Measurements from ENCODE around the gene HOXD3.

Gene HOXD3

DNA sequence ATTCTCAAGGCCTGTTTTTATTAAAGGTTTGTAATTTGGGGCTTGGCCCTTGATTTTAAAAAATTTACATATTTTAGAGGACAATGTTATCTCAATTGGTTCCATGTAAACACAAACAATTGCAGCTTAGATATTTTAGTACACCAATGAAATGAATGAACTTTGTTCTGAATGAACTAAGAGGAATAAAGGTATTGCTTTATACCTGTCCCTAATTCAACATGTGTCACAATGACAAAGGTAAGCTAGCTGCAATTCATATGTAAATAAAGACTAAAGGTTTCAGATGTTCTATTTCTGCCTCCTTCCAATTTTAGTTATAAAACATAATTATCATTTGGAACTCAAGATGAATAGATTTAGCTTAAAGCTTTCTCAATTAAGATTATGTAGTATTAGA is 42.8 kb downstream of the HOXD3 start:
- TF ChIP-seq CTCF (IDR thresholded peaks at IDR 0.05; ENCODE audit: insufficient read depth, low read length, poor library complexity, severe bottlenecking): no peak
- no peak for DNase-seq (ENCODE audit: extremely low read depth, insufficient read length)
- Histone ChIP-seq H3K36me3 (ENCODE audit: control insufficient read depth, insufficient read depth, low read length) (no peaks in the 10 kb centered on the region), H3K27me3 (replicated peaks; ENCODE audit: control insufficient read depth, insufficient read depth, low read length) (no peaks in the 10 kb centered on the region), H3K4me3 (replicated peaks; ENCODE audit: low read depth, low read length) (no peak overlapping the region)

DNA sequence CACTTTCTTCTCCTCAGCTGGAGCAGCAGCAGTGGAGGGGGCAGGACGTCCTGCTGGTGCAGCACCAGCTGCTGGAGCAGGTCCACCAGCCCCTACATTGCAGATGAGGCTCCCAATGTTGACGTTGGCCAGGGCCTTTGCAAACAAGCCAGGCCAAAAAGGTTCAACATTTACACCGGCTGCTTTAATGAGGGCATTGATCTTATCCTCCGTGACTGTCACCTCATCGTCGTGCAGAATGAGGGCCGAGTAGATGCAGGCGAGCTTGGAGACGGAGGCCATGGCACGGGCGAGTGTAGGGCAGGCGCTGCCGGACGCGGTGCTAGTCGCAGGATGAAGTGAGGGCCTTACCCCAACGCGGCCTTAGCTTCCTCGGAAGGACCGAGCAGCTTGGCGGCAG is 43.9 kb downstream of the HOXD3 start:
- DNase-seq (ENCODE audit: extremely low read depth, insufficient read length): no peak
- no peaks in the 10 kb centered on the region for H3K27me3 ChIP-seq (replicated peaks; ENCODE audit: control insufficient read depth, insufficient read depth, low read length)
- H3K4me3 ChIP-seq (replicated peaks; ENCODE audit: low read depth, low read length): no peak overlapping the region
- H3K36me3 ChIP-seq (ENCODE audit: control insufficient read depth, insufficient read depth, low read length): no peaks in the 10 kb centered on the region
- no peak for TF ChIP-seq CTCF (IDR thresholded peaks at IDR 0.05; ENCODE audit: insufficient read depth, low read length, poor library complexity, severe bottlenecking)

GRCh38 chr2:176202491-176202890 is 45.4 kb downstream of the HOXD3 start:
- Histone ChIP-seq H3K27me3 (replicated peaks; ENCODE audit: control insufficient read depth, insufficient read depth, low read length) (no peaks in the 10 kb centered on the region), H3K36me3 (ENCODE audit: control insufficient read depth, insufficient read depth, low read length) (no peaks in the 10 kb centered on the region), H3K4me3 (replicated peaks; ENCODE audit: low read depth, low read length) (no peak overlapping the region)
- TF ChIP-seq CTCF (IDR thresholded peaks at IDR 0.05; ENCODE audit: insufficient read depth, low read length, poor library complexity, severe bottlenecking): no peak
- no peak for DNase-seq (ENCODE audit: extremely low read depth, insufficient read length)

- TF ChIP-seq CTCF (IDR thresholded peaks at IDR 0.05; ENCODE audit: insufficient read depth, low read length, poor library complexity, severe bottlenecking): no peak
- H3K36me3 ChIP-seq (ENCODE audit: control insufficient read depth, insufficient read depth, low read length): no peaks in the 10 kb centered on the region
- no peaks in the 10 kb centered on the region for H3K27me3 ChIP-seq (replicated peaks; ENCODE audit: control insufficient read depth, insufficient read depth, low read length)
- DNase-seq (ENCODE audit: extremely low read depth, insufficient read length): no peak
- H3K4me3 ChIP-seq (replicated peaks; ENCODE audit: low read depth, low read length): no peak overlapping the region
These were observed 48.0 kb downstream of the HOXD3 start for GRCh38 chr2:176205126-176205525.

DNA sequence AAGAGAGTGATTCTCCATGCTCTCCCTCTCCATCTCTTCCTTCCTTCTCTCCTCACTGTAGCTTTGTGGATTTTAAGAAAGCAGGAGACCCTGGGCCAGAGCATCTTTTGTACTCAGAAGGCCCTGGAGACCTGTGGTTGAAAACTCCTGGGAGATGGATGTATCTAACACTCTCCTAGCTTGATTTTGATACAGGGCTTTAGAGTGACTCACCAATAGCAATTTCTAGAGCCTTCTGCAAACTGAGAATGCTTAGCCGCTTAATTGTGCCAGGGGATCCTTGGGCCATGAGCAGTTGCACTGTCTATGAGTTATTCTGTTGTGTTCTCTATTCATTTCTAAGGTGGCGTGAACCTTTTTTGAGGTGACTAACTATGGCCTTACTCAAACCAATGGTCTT is 49.0 kb downstream of the HOXD3 start:
- no peak for DNase-seq (ENCODE audit: extremely low read depth, insufficient read length)
- H3K4me3 ChIP-seq (replicated peaks; ENCODE audit: low read depth, low read length): no peak overlapping the region
- H3K36me3 ChIP-seq (ENCODE audit: control insufficient read depth, insufficient read depth, low read length): no peaks in the 10 kb centered on the region
- no peak for TF ChIP-seq CTCF (IDR thresholded peaks at IDR 0.05; ENCODE audit: insufficient read depth, low read length, poor library complexity, severe bottlenecking)
- H3K27me3 ChIP-seq (replicated peaks; ENCODE audit: control insufficient read depth, insufficient read depth, low read length): no peaks in the 10 kb centered on the region

DNA sequence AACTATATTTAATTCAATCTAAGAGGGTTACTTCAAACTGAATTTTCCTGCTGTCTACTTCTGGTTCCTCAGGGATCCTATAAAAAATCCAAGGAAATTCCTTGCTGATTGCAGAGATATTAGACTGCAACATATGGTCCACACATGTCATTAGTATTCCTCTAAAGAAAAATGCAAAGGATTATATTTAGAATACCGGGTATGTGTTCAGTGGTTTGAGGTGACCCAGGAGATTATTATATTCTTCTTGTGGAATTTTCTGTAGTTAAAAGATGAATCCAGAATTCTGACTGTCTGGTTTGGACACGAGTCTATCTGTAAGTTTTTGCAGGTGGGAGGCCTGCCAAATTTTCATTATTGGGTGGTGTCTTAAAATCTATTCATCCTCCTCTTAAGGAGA is 49.6 kb downstream of the HOXD3 start:
- Histone ChIP-seq H3K27me3 (replicated peaks; ENCODE audit: control insufficient read depth, insufficient read depth, low read length) (no peaks in the 10 kb centered on the region), H3K4me3 (replicated peaks; ENCODE audit: low read depth, low read length) (no peak overlapping the region), H3K36me3 (ENCODE audit: control insufficient read depth, insufficient read depth, low read length) (no peaks in the 10 kb centered on the region)
- TF ChIP-seq CTCF (IDR thresholded peaks at IDR 0.05; ENCODE audit: insufficient read depth, low read length, poor library complexity, severe bottlenecking): no peak
- DNase-seq (ENCODE audit: extremely low read depth, insufficient read length): no peak
